COLO668 (cell line): Measurements from ENCODE around the gene RUNX1.

Experiments
- DNase-seq: peaks from one replicate; lab custom pipeline; 2025; ENCODE audit not compliant: unreplicated experiment; lab: John Stamatoyannopoulos, UW

Gene RUNX1

GRCh38 chr21:35037384-35037765, 11.7 kb downstream of the RUNX1 start:
- no peak for DNase-seq

GRCh38 chr21:35036465-35037383, 12.4 kb downstream of the RUNX1 start:
- DNase-seq: no peak

GRCh38 chr21:35035581-35035980, 13.5 kb downstream of the RUNX1 start:
- no peak for DNase-seq

- no peak for DNase-seq
Measured at GRCh38 chr21:35035116-35035515, 14.0 kb downstream of the RUNX1 start.

GRCh38 chr21:35034203-35034926, 14.7 kb downstream of the RUNX1 start:
- no peak for DNase-seq

- DNase-seq: no peak
Measured at GRCh38 chr21:35032474-35033263, 16.4 kb downstream of the RUNX1 start.

GRCh38 chr21:35028451-35028978, 20.6 kb downstream of the RUNX1 start:
- DNase-seq: no peak

- no peak for DNase-seq
Measured at GRCh38 chr21:35027563-35028450, 21.3 kb downstream of the RUNX1 start.

- peak; percentile 25 for DNase-seq
Measured at GRCh38 chr21:35026617-35027562, 22.2 kb downstream of the RUNX1 start.

GRCh38 chr21:35026153-35026500, 23.0 kb downstream of the RUNX1 start:
- no peak for DNase-seq

GRCh38 chr21:35025206-35026152, 23.6 kb downstream of the RUNX1 start:
- no peak for DNase-seq

- DNase-seq: no peak
Measured at GRCh38 chr21:35024513-35024912, 24.6 kb downstream of the RUNX1 start.

GRCh38 chr21:35024071-35024420, 25.1 kb downstream of the RUNX1 start:
- no peak for DNase-seq

GRCh38 chr21:35023396-35024070, 25.6 kb downstream of the RUNX1 start:
- DNase-seq: no peak

GRCh38 chr21:35021546-35021945, 27.6 kb downstream of the RUNX1 start:
- no peak for DNase-seq

- no peak for DNase-seq
Measured at GRCh38 chr21:35020902-35021301, 28.2 kb downstream of the RUNX1 start.

- no peak for DNase-seq
Measured at GRCh38 chr21:35020436-35020835, 28.7 kb downstream of the RUNX1 start.

- DNase-seq: peak; percentile 82
Measured at GRCh38 chr21:35019631-35020032, 29.5 kb downstream of the RUNX1 start.
